Keratinocyte (primary cell): Measurements from ENCODE around the gene HPX. TPM values are rescaled to one million over a fixed set of nuclear protein-coding genes. Genes with fewer than 3 reads are reported as not detected.

Experiments
- DNase-seq: peaks from one replicate; pipeline ENCODE4 v3.0.0-alpha.2; 2011; ENCODE audit warnings: low read depth, missing footprints, low spot score
- FAIRE-seq: peaks from 2 replicates; lab custom pipeline; 2011; peaks lifted over from hg19 to GRCh38; lab: Jason Lieb, UNC
- H2AFZ ChIP-seq: 2 replicates; pipeline ENCODE4 v1.6.0; 2012; ENCODE audit warnings: low read length, control low read depth, inconsistent platforms; ENCODE audit not compliant: control insufficient read depth
- H3K27ac ChIP-seq: 2 replicates; pipeline ENCODE4 v1.5.1; 2011; ENCODE audit warnings: low read length; ENCODE audit not compliant: control insufficient read depth, insufficient read depth
- H3K27me3 ChIP-seq: 3 replicates; pipeline ENCODE4 v1.6.0; 2011; ENCODE audit warnings: low read length; ENCODE audit not compliant: control insufficient read depth, insufficient read depth; ENCODE audit errors: extremely low read depth
- H3K36me3 ChIP-seq, 2 experiments: 2 replicates in 1 of 2; 3 replicates in 1 of 2; pipeline ENCODE4 v1.5.1; 2011; ENCODE audit warnings: low read length in 2 of 2, mild to moderate bottlenecking in 1 of 2; ENCODE audit not compliant: control insufficient read depth in 2 of 2, insufficient read depth in 2 of 2; ENCODE audit errors: extremely low read depth in 1 of 2
- H3K4me1 ChIP-seq: 3 replicates; pipeline ENCODE4 v1.5.1; 2011; ENCODE audit warnings: low read length; ENCODE audit not compliant: control insufficient read depth, insufficient read depth; ENCODE audit errors: extremely low read depth
- H3K4me2 ChIP-seq: 3 replicates; pipeline ENCODE4 v1.6.0; 2011; ENCODE audit warnings: low read depth, low read length; ENCODE audit not compliant: control insufficient read depth, insufficient read depth; ENCODE audit errors: extremely low read depth
- H3K4me3 ChIP-seq, 3 experiments: fragments of 200-600 bp in 1 of 3; sonication (generic) in 1 of 3; 2 replicates in 2 of 3; 3 replicates in 1 of 3; pipeline ENCODE4 v1.5.1; 2011 to 2016; ENCODE audit warnings: low read length in 3 of 3, mild to moderate bottlenecking in 3 of 3, control low read depth in 2 of 3, inconsistent platforms in 1 of 3, low read depth in 1 of 3, mixed read lengths in 1 of 3, mixed run types in 1 of 3, moderate library complexity in 1 of 3; ENCODE audit not compliant: control insufficient read depth in 2 of 3, insufficient read depth in 2 of 3; ENCODE audit errors: extremely low read depth in 1 of 3
- H3K79me2 ChIP-seq: 2 replicates; pipeline ENCODE4 v1.6.0; 2012; ENCODE audit warnings: low read length; ENCODE audit not compliant: control insufficient read depth, insufficient read depth
- H3K9ac ChIP-seq: 3 replicates; pipeline ENCODE4 v1.6.0; 2011; ENCODE audit warnings: low read length; ENCODE audit not compliant: control insufficient read depth, insufficient read depth; ENCODE audit errors: extremely low read depth
- H3K9me1 ChIP-seq: 3 replicates; pipeline ENCODE4 v1.6.0; 2011; ENCODE audit warnings: low read length; ENCODE audit not compliant: control insufficient read depth, insufficient read depth; ENCODE audit errors: extremely low read depth
- H3K9me3 ChIP-seq: 2 replicates; pipeline ENCODE4 v1.5.1; 2012; ENCODE audit warnings: low read depth, low read length; ENCODE audit not compliant: control insufficient read depth
- H4K20me1 ChIP-seq: 3 replicates; pipeline ENCODE4 v1.6.0; 2011; ENCODE audit warnings: low read length; ENCODE audit not compliant: control insufficient read depth, insufficient read depth; ENCODE audit errors: extremely low read depth
- CTCF ChIP-seq, 3 experiments: IDR thresholded peaks in 1 of 3; conservative IDR thresholded peaks in 1 of 3; optimal IDR thresholded peaks in 1 of 3; 2 replicates in 2 of 3; 3 replicates in 1 of 3; pipeline versions ENCODE3 to v1.5.1; 2011; ENCODE audit warnings: low read length in 3 of 3, mild to moderate bottlenecking in 3 of 3, moderate library complexity in 2 of 3, control low read depth in 1 of 3, inconsistent platforms in 1 of 3; ENCODE audit not compliant: insufficient read depth in 2 of 3; ENCODE audit errors: extremely low read depth in 1 of 3
- EZH2 ChIP-seq: IDR thresholded peaks from one replicate; pipeline ENCODE4 v1.6.1; 2012; ENCODE audit warnings: inconsistent platforms, mild to moderate bottlenecking, low read length, moderate library complexity
- dilution Hi-C: fragments of 300-500 bp; cut with MboI; formaldehyde crosslinking; loops from one replicate; pipeline ENCODE4 v1.7.0; 2020; ENCODE audit warnings: low sequenced_read_pairs; ENCODE audit not compliant: extremely low pct_ligation_motif_present
- polyA plus RNA-seq, 5 experiments: library from polyadenylated mRNA; depleted of rRNA in 3 of 5; stranded (reverse) in 3 of 5; stranded (forward) in 1 of 5; unstranded in 1 of 5; fragments of >200 nt; gene quantifications; 1 replicate in 1 of 5; 2 replicates in 3 of 5; 3 replicates in 1 of 5; pipeline versions ENCODE4 v1.2.1 to v1.2.3, GENCODE V29; 2011 to 2012; ENCODE audit warnings: missing spikeins in 2 of 5, low read depth in 1 of 5, low replicate concordance in 1 of 5

The HPX gene
- polyA plus RNA-seq, 1 donor (not counting 4 experiments of a cell fraction or from before 2014, with no cell fraction given) = 0.76 TPM

- H3K27me3 ChIP-seq = no peaks in the 10 kb centered on the region
- FAIRE-seq (no peak), DNase-seq (no peak)
- no peak overlapping the region for H3K9ac ChIP-seq
- H3K4me2 ChIP-seq = no peak overlapping the region
- no peak overlapping the region for H3K4me3 ChIP-seq
- H3K4me1 ChIP-seq = no peaks in the 10 kb centered on the region
- dilution Hi-C loops = no loop called here
- no peaks in the 10 kb centered on the region for H3K9me1 ChIP-seq
- TF ChIP-seq EZH2 (no peak), CTCF (optimal IDR thresholded peaks at IDR 0.05 in 1 of 3, IDR thresholded peaks at IDR 0.05 in 1 of 3, conservative IDR thresholded peaks at IDR 0.05 in 1 of 3; ENCODE audit: extremely low read depth in 1 of 3, insufficient read depth in 2 of 3, low read length in 3 of 3) (no peak)
- H3K9me3 ChIP-seq = no peaks in the 10 kb centered on the region
- H3K27ac ChIP-seq = no peak overlapping the region
- H2AFZ ChIP-seq = no peak overlapping the region
- H3K79me2 ChIP-seq = no peaks in the 10 kb centered on the region
- H4K20me1 ChIP-seq = no peaks in the 10 kb centered on the region
- H3K36me3 ChIP-seq = peaks cover 10 to 25% of the 10 kb centered on the region in 2 experiments
Observed at GRCh38 chr11:6452219-6452618, 11.4 kb upstream of the HPX start.

- Histone ChIP-seq H3K9me3 (no peaks in the 10 kb centered on the region), H3K9me1 (no peaks in the 10 kb centered on the region), H3K9ac (no peak overlapping the region), H3K79me2 (no peaks in the 10 kb centered on the region), H3K27me3 (no peaks in the 10 kb centered on the region), H3K4me2 (no peak overlapping the region), H3K4me1 (no peaks in the 10 kb centered on the region), H2AFZ (no peak overlapping the region), H3K27ac (no peak overlapping the region), H3K4me3 (no peak overlapping the region), H4K20me1 (no peaks in the 10 kb centered on the region), H3K36me3 (peaks cover 10 to 15% of the 10 kb centered on the region in 2 experiments)
- dilution Hi-C loops = no loop called here
- FAIRE-seq (no peak), DNase-seq (no peak)
- no peak for TF ChIP-seq EZH2
- TF ChIP-seq CTCF (optimal IDR thresholded peaks at IDR 0.05 in 1 of 3, IDR thresholded peaks at IDR 0.05 in 1 of 3, conservative IDR thresholded peaks at IDR 0.05 in 1 of 3; ENCODE audit: extremely low read depth in 1 of 3, insufficient read depth in 2 of 3, low read length in 3 of 3) = no peak
Observed at GRCh38 chr11:6448574-6448973, 7.8 kb upstream of the HPX start.
